CD4-positive, CD25-positive, alpha-beta regulatory T cell (primary cell): ENCODE data around the gene KAZN. TPM values are rescaled to one million over a fixed set of nuclear protein-coding genes. Genes with fewer than 3 reads are reported as not detected.

ENCODE experiments used
- ATAC-seq, 2 donors: fragments of 150-1000 bp; cut with Tn5 transposase; one replicate each; pipeline ENCODE4 v1.10.0; 2021; ENCODE audit warnings: low read depth in 2 of 2, moderate number of reproducible peaks in 2 of 2, moderate library complexity in 1 of 2
- DNase-seq, 3 donors: peaks; one replicate each; pipeline versions ENCODE4 v3.0.0 to v3.0.0-alpha.2; 2012 to 2022; ENCODE audit warnings: mixed read lengths in 1 of 3
- H3K27ac ChIP-seq: one replicate; pipeline ENCODE4 v1.7.0; 2013; ENCODE audit warnings: mild to moderate bottlenecking, low read length; ENCODE audit not compliant: insufficient read depth, poor library complexity, severe bottlenecking
- H3K27me3 ChIP-seq: one replicate; pipeline ENCODE4 v1.7.0; 2013; ENCODE audit warnings: low read length; ENCODE audit not compliant: control insufficient read depth, insufficient read depth
- H3K36me3 ChIP-seq: one replicate; pipeline ENCODE4 v1.7.0; 2013; ENCODE audit warnings: mild to moderate bottlenecking, low read length, moderate library complexity; ENCODE audit not compliant: control insufficient read depth, insufficient read depth
- H3K4me1 ChIP-seq: 2 replicates; pipeline ENCODE4 v1.7.0; 2013; ENCODE audit warnings: mild to moderate bottlenecking, low read length; ENCODE audit not compliant: insufficient read depth, control insufficient read depth, poor library complexity, severe bottlenecking
- H3K4me3 ChIP-seq: one replicate; pipeline ENCODE4 v1.7.0; 2013; ENCODE audit warnings: low read depth, mild to moderate bottlenecking, low read length, moderate library complexity
- H3K9me3 ChIP-seq, 2 experiments: 1 replicate in 1 of 2; 2 replicates in 1 of 2; pipeline ENCODE4 v1.7.0; 2013; ENCODE audit warnings: low read length in 2 of 2, mild to moderate bottlenecking in 1 of 2, moderate library complexity in 1 of 2; ENCODE audit not compliant: control insufficient read depth in 2 of 2
- H3K27ac Mint-ChIP-seq, 3 donors: one replicate each; pipeline ENCODE4 v1.8.0; 2020 to 2022; ENCODE audit warnings: mild to moderate bottlenecking in 3 of 3, mixed read lengths in 3 of 3, moderate library complexity in 2 of 3
- H3K27me3 Mint-ChIP-seq: one replicate; pipeline ENCODE4 v1.8.0; 2022; ENCODE audit warnings: mild to moderate bottlenecking, mixed read lengths
- H3K36me3 Mint-ChIP-seq: one replicate; pipeline ENCODE4 v1.8.0; 2020; ENCODE audit warnings: mixed read lengths
- H3K4me1 Mint-ChIP-seq, 4 donors: one replicate each; pipeline ENCODE4 v1.8.0; 2020 to 2022; ENCODE audit warnings: mixed read lengths in 4 of 4, mild to moderate bottlenecking in 1 of 4
- H3K4me3 Mint-ChIP-seq, 4 donors: one replicate each; pipeline ENCODE4 v1.8.0; 2020 to 2022; ENCODE audit warnings: mild to moderate bottlenecking in 4 of 4, mixed read lengths in 4 of 4, moderate library complexity in 3 of 4
- H3K9me3 Mint-ChIP-seq, 7 donors: one replicate each; pipeline ENCODE4 v1.8.0; 2020 to 2022; ENCODE audit warnings: mixed read lengths in 7 of 7, mild to moderate bottlenecking in 3 of 7, moderate library complexity in 2 of 7
- polyA plus RNA-seq, 4 donors: library from polyadenylated mRNA; unstranded; fragments of 300-500 nt; fragmentation: Illumina TruSeq; gene quantifications; one replicate each; pipeline ENCODE4 v1.2.3, GENCODE V29; 2021
- total RNA-seq: library from RNA; stranded (reverse); gene quantifications from one replicate; pipeline ENCODE4 v1.2.3, GENCODE V29; 2022

KAZN gene
- total and polyA plus RNA-seq, 5 donors from 2014 or later: not detected

- DNase-seq: no peak
- Histone ChIP-seq H3K27ac (no peak overlapping the region), H3K27me3 (no peaks in the 10 kb centered on the region), H3K9me3 (peaks cover 0 to 6% of the 10 kb centered on the region in 2 experiments), H3K4me3 (no peak overlapping the region), H3K36me3 (no peaks in the 10 kb centered on the region), H3K4me1 (no peaks in the 10 kb centered on the region)
- Mint-ChIP-seq H3K36me3 (no peaks in the 10 kb centered on the region), H3K27ac (no peak overlapping the region), H3K27me3 (no peaks in the 10 kb centered on the region), H3K4me1 (no peaks in the 10 kb centered on the region), H3K9me3 (peaks cover 0 to 14% (median 4%) of the 10 kb centered on the region in 7 donors), H3K4me3 (no peak overlapping the region)
- no peak for ATAC-seq
Measured at GRCh38 chr1:14811573-14811972, 213.1 kb downstream of the KAZN start.

- Histone ChIP-seq H3K4me3 (no peak overlapping the region), H3K9me3 (peaks cover 0 to under 1% of the 10 kb centered on the region in 2 experiments), H3K27me3 (no peaks in the 10 kb centered on the region), H3K27ac (no peak overlapping the region), H3K4me1 (no peaks in the 10 kb centered on the region), H3K36me3 (no peaks in the 10 kb centered on the region)
- DNase-seq (no peak), ATAC-seq (no peak)
- no peak overlapping the region for H3K4me3 Mint-ChIP-seq
- peaks cover 0 to 9% (median 4%) of the 10 kb centered on the region in 7 donors for H3K9me3 Mint-ChIP-seq
- H3K36me3 Mint-ChIP-seq: no peaks in the 10 kb centered on the region
- H3K27me3 Mint-ChIP-seq: no peaks in the 10 kb centered on the region
- no peak overlapping the region for H3K27ac Mint-ChIP-seq
- H3K4me1 Mint-ChIP-seq: no peaks in the 10 kb centered on the region
Measured at GRCh38 chr1:14812189-14812588, 213.7 kb downstream of the KAZN start.

- Histone ChIP-seq H3K4me3 (no peak overlapping the region), H3K4me1 (no peaks in the 10 kb centered on the region), H3K9me3 (no peaks in the 10 kb centered on the region), H3K27me3 (no peaks in the 10 kb centered on the region), H3K27ac (no peak overlapping the region), H3K36me3 (no peaks in the 10 kb centered on the region)
- H3K9me3 Mint-ChIP-seq: peaks cover 0 to under 1% (median 0%) of the 10 kb centered on the region in 7 donors
- DNase-seq (no peak), ATAC-seq (no peak)
- no peaks in the 10 kb centered on the region for H3K27me3 Mint-ChIP-seq
- H3K27ac Mint-ChIP-seq: no peak overlapping the region
- no peak overlapping the region for H3K4me3 Mint-ChIP-seq
- no peaks in the 10 kb centered on the region for H3K36me3 Mint-ChIP-seq
- H3K4me1 Mint-ChIP-seq: no peaks in the 10 kb centered on the region
Measured at GRCh38 chr1:14815175-14815877, 216.8 kb downstream of the KAZN start.

- H3K4me1 Mint-ChIP-seq: no peaks in the 10 kb centered on the region
- Histone ChIP-seq H3K9me3 (no peaks in the 10 kb centered on the region), H3K4me1 (no peaks in the 10 kb centered on the region), H3K27me3 (no peaks in the 10 kb centered on the region), H3K36me3 (no peaks in the 10 kb centered on the region), H3K27ac (no peak overlapping the region), H3K4me3 (no peak overlapping the region)
- DNase-seq (no peak), ATAC-seq (no peak)
- no peaks in the 10 kb centered on the region for H3K27me3 Mint-ChIP-seq
- H3K4me3 Mint-ChIP-seq: peak overlapping the region in 1 of 4 donors; percentile 27
- H3K27ac Mint-ChIP-seq: no peak overlapping the region
- no peaks in the 10 kb centered on the region for H3K36me3 Mint-ChIP-seq
- H3K9me3 Mint-ChIP-seq: peaks cover 0 to 2% (median 0%) of the 10 kb centered on the region in 7 donors
Measured at GRCh38 chr1:14817223-14818170, 219.0 kb downstream of the KAZN start.

- H3K4me3 Mint-ChIP-seq: peak overlapping the region in 1 of 4 donors; percentile 51
- no peak overlapping the region for H3K27ac Mint-ChIP-seq
- Histone ChIP-seq H3K27me3 (no peaks in the 10 kb centered on the region), H3K36me3 (no peaks in the 10 kb centered on the region), H3K4me3 (no peak overlapping the region), H3K4me1 (no peaks in the 10 kb centered on the region), H3K9me3 (no peaks in the 10 kb centered on the region), H3K27ac (no peak overlapping the region)
- H3K27me3 Mint-ChIP-seq: no peaks in the 10 kb centered on the region
- H3K4me1 Mint-ChIP-seq: no peaks in the 10 kb centered on the region
- DNase-seq (no peak), ATAC-seq (no peak)
- no peaks in the 10 kb centered on the region for H3K36me3 Mint-ChIP-seq
- H3K9me3 Mint-ChIP-seq: peaks cover 0 to 3% (median 0%) of the 10 kb centered on the region in 7 donors
Measured at GRCh38 chr1:14820295-14821085, 222.0 kb downstream of the KAZN start.

GRCh38 chr1:14822493-14822892 lies 224.0 kb downstream of the KAZN start:
- no peak for ATAC-seq
- Mint-ChIP-seq H3K4me1 (no peaks in the 10 kb centered on the region), H3K9me3 (peaks cover 0 to 3% (median 0%) of the 10 kb centered on the region in 7 donors), H3K27ac (no peak overlapping the region), H3K27me3 (no peaks in the 10 kb centered on the region), H3K36me3 (no peaks in the 10 kb centered on the region), H3K4me3 (no peak overlapping the region)
- H3K27ac ChIP-seq: no peak overlapping the region
- no peaks in the 10 kb centered on the region for H3K9me3 ChIP-seq
- DNase-seq: no peak
- no peaks in the 10 kb centered on the region for H3K4me1 ChIP-seq
- no peaks in the 10 kb centered on the region for H3K36me3 ChIP-seq
- no peak overlapping the region for H3K4me3 ChIP-seq
- H3K27me3 ChIP-seq: no peaks in the 10 kb centered on the region

- Mint-ChIP-seq H3K4me3 (no peak overlapping the region), H3K27ac (no peak overlapping the region), H3K27me3 (no peaks in the 10 kb centered on the region), H3K4me1 (no peaks in the 10 kb centered on the region), H3K9me3 (peaks cover 0 to 3% (median 0%) of the 10 kb centered on the region in 7 donors), H3K36me3 (no peaks in the 10 kb centered on the region)
- ATAC-seq (no peak), DNase-seq (no peak)
- no peaks in the 10 kb centered on the region for H3K36me3 ChIP-seq
- H3K27me3 ChIP-seq: no peaks in the 10 kb centered on the region
- H3K4me1 ChIP-seq: no peaks in the 10 kb centered on the region
- no peaks in the 10 kb centered on the region for H3K9me3 ChIP-seq
- H3K4me3 ChIP-seq: no peak overlapping the region
- H3K27ac ChIP-seq: no peak overlapping the region
Measured at GRCh38 chr1:14822996-14823395, 224.5 kb downstream of the KAZN start.
